ENCODE data around the gene PABPC1L. TPM values are rescaled to one million over a fixed set of nuclear protein-coding genes. Genes with fewer than 3 reads are reported as not detected.

PABPC1L gene
- total and polyA plus RNA-seq, 2 of the 13 experiments (the other 11 are each of a cell fraction or from before 2014, with no cell fraction given): 30.8 to 252 TPM

GRCh38 chr20:44948107-44948506, 38.2 kb downstream of the PABPC1L start:
- Histone ChIP-seq H3K79me2 (ENCODE audit: insufficient read depth, low read length) (no peaks in the 10 kb centered on the region), H4K20me1 (ENCODE audit: insufficient read depth, low read length) (no peaks in the 10 kb centered on the region), H3K4me2 (ENCODE audit: low read depth, low read length) (no peak overlapping the region), H3K4me1 (ENCODE audit: insufficient read depth, low read length) (peaks cover 9% of the 10 kb centered on the region), H3K4me3 (replicated peaks in 1 of 3; ENCODE audit: insufficient read depth in 1 of 3, low read depth in 2 of 3, low read length in 3 of 3) (no peak overlapping the region), H3K9ac (ENCODE audit: insufficient read depth, low read depth, low read length) (no peak overlapping the region), H3K36me3 (replicated peaks in 1 of 2; ENCODE audit: control insufficient read depth in 1 of 2, insufficient read depth in 2 of 2, low read length in 2 of 2) (peaks cover 53 to 95% of the 10 kb centered on the region in 2 experiments), H2AFZ (ENCODE audit: low read length) (no peak overlapping the region), H3K27ac (ENCODE audit: extremely low read length, insufficient read depth, low read length) (no peak overlapping the region), H3K27me3 (ENCODE audit: control insufficient read depth in 1 of 2, insufficient read depth in 2 of 2, low read length in 2 of 2) (no peaks in the 10 kb centered on the region), H3K9me3 (ENCODE audit: low read length) (no peaks in the 10 kb centered on the region)
- FAIRE-seq (no peak), ATAC-seq (peak; percentile 13; the same call in 1 of the 3 replicates), DNase-seq (ENCODE audit: low spot score) (no peak)
- TF ChIP-seq ZNF431 (CRISPR knock-in tag; IDR thresholded peaks at IDR 0.05; ENCODE audit: borderline replicate concordance, low read depth) (no peak), POLR2G (IDR thresholded peaks at IDR 0.05; ENCODE audit: low read depth, low read length) (peak; percentile 51; the same call in 1 of the 2 replicates), POLR2AphosphoS5 (IDR thresholded peaks at IDR 0.05; ENCODE audit: low read depth, low read length) (0 out of 2 replicates have a peak, but pooled peaks have one; percentile 15)
- intact Hi-C loops (cut with micrococcal nuclease; ENCODE audit: unreplicated experiment) (no loop called here), in situ Hi-C loops (cut with HindIII; ENCODE audit: extremely low pct_ligation_motif_present, low pct_unique_long_range_greater_than_20kb) (no loop called here)
- POLR2A ChIA-PET: interaction anchor here (1.1 to 7.2 kb wide), 3 partner anchors 14 to 39 kb away, joined by 3 to 51 read pairs (median 3); partner anchors contain the start of gene TOMM34
- CTCF ChIA-PET (ENCODE audit: low intra/inter-chr PET ratio, low total read pairs): no interaction called here
- BruUV-seq (replicated peaks): no TSS peak
- 99% methylated on average over 5 of the region's 5 CpGs for WGBS (ENCODE audit: low lambda C conversion rate)

GRCh38 chr20:44948513-44948912, 38.7 kb downstream of the PABPC1L start:
- in situ Hi-C loops (cut with HindIII; ENCODE audit: extremely low pct_ligation_motif_present, low pct_unique_long_range_greater_than_20kb): no loop called here
- H3K79me2 ChIP-seq (ENCODE audit: insufficient read depth, low read length): no peaks in the 10 kb centered on the region
- ATAC-seq: no peak
- no peak overlapping the region for H3K27ac ChIP-seq (ENCODE audit: extremely low read length, insufficient read depth, low read length)
- 100% methylated on average over 2 of the region's 2 CpGs for WGBS (ENCODE audit: low lambda C conversion rate)
- TF ChIP-seq KAT2B (IDR thresholded peaks at IDR 0.05; ENCODE audit: borderline replicate concordance, low read depth, low read length): no peak
- no peak for TF ChIP-seq DDIT3 (CRISPR knock-in tag; IDR thresholded peaks at IDR 0.05)
- TF ChIP-seq ZNF563 (CRISPR knock-in tag; IDR thresholded peaks at IDR 0.05): no peak
- no peak for TF ChIP-seq ETS1 (CRISPR knock-in tag; IDR thresholded peaks at IDR 0.05)
- TF ChIP-seq POLR2G (IDR thresholded peaks at IDR 0.05; ENCODE audit: low read depth, low read length): peak; percentile 24; the same call in 1 of the 2 replicates
- TF ChIP-seq ZNF468 (CRISPR knock-in tag; IDR thresholded peaks at IDR 0.05): no peak
- no peak for TF ChIP-seq RBM39 (IDR thresholded peaks at IDR 0.05; ENCODE audit: low read depth, low read length, poor library complexity, severe bottlenecking)
- TF ChIP-seq HNRNPK (IDR thresholded peaks at IDR 0.05; ENCODE audit: low read depth, low read length, poor library complexity, severe bottlenecking): no peak
- no peak for TF ChIP-seq ZNF296 (CRISPR knock-in tag; conservative IDR thresholded peaks at IDR 0.05)
- TF ChIP-seq ASH2L (IDR thresholded peaks at IDR 0.05; ENCODE audit: insufficient read length, low read depth, low read length): no peak
- 0 out of 2 replicates have a peak, but pooled peaks have one; percentile 39 for TF ChIP-seq RBFOX2 (IDR thresholded peaks at IDR 0.05; ENCODE audit: low read depth, low read length)
- TF ChIP-seq ZNF430 (CRISPR knock-in tag; IDR thresholded peaks at IDR 0.05): no peak
- no peak for TF ChIP-seq ZNF749 (CRISPR knock-in tag; IDR thresholded peaks at IDR 0.05; ENCODE audit: borderline replicate concordance)
- peak; percentile 31 for TF ChIP-seq AGO2 (optimal IDR thresholded peaks at IDR 0.05; ENCODE audit: low read depth, low read length)
- TF ChIP-seq MLLT10 (CRISPR knock-in tag; IDR thresholded peaks at IDR 0.05): no peak
- TF ChIP-seq ZNF629 (CRISPR knock-in tag; conservative IDR thresholded peaks at IDR 0.05): no peak
- H4K20me1 ChIP-seq (ENCODE audit: insufficient read depth, low read length): no peaks in the 10 kb centered on the region
- CTCF ChIA-PET (ENCODE audit: low intra/inter-chr PET ratio, low total read pairs): no interaction called here
- peaks cover 53 to 95% of the 10 kb centered on the region in 2 experiments for H3K36me3 ChIP-seq (replicated peaks in 1 of 2; ENCODE audit: control insufficient read depth in 1 of 2, insufficient read depth in 2 of 2, low read length in 2 of 2)
- H3K27me3 ChIP-seq (ENCODE audit: control insufficient read depth in 1 of 2, insufficient read depth in 2 of 2, low read length in 2 of 2): no peaks in the 10 kb centered on the region
- POLR2A ChIA-PET: interaction anchor here (1.2 to 7.2 kb wide), 3 partner anchors 9 to 39 kb away, joined by 3 to 51 read pairs (median 5); partner anchors contain the start of gene TOMM34
- DNase-seq (ENCODE audit: low spot score): no peak
- no peak overlapping the region for H3K4me2 ChIP-seq (ENCODE audit: low read depth, low read length)
- intact Hi-C loops (cut with micrococcal nuclease; ENCODE audit: unreplicated experiment): no loop called here
- no peaks in the 10 kb centered on the region for H3K9me3 ChIP-seq (ENCODE audit: low read length)
- no peak overlapping the region for H2AFZ ChIP-seq (ENCODE audit: low read length)
- H3K9ac ChIP-seq (ENCODE audit: insufficient read depth, low read depth, low read length): no peak overlapping the region
- FAIRE-seq: no peak
- no TSS peak for BruUV-seq (replicated peaks)
- H3K4me1 ChIP-seq (ENCODE audit: insufficient read depth, low read length): peaks cover 9% of the 10 kb centered on the region
- no peak overlapping the region for H3K4me3 ChIP-seq (replicated peaks in 1 of 3; ENCODE audit: insufficient read depth in 1 of 3, low read depth in 2 of 3, low read length in 3 of 3)

Measured in HepG2 (cell line).